Vagina (tissue), 2 donors: ENCODE results near the gene LRRC59.

Experiments
- CTCF ChIP-seq, 3 experiments: fragments of 450-650 bp in 2 of 3; fragments of 200-600 bp in 1 of 3; sonication (generic) in 1 of 3; IDR thresholded peaks; one replicate each; pipeline ENCODE4 v1.5.1; 2017 to 2019; ENCODE audit warnings: antibody characterized with exemption in 3 of 3, mild to moderate bottlenecking in 2 of 3, moderate library complexity in 2 of 3
- POLR2A ChIP-seq, 2 donors: fragments of 450-650 bp; IDR thresholded peaks; one replicate each; pipeline ENCODE4 v1.6.1; 2017; ENCODE audit warnings: antibody characterized with exemption in 2 of 2, mild to moderate bottlenecking in 2 of 2, moderate library complexity in 2 of 2

- TF ChIP-seq CTCF (IDR thresholded peaks at IDR 0.05) (no peak), POLR2A (IDR thresholded peaks at IDR 0.05) (no peak)
Measured at GRCh38 chr17:50388728-50389127, 8.6 kb downstream of the LRRC59 start.
